HG03175 (cell line): ENCODE results near the gene BBX.
A peak's percentile ranks its signal among the peaks of the same experiment; 100 is the strongest.

Source experiments
- ATAC-seq: cut with Tn5 transposase; IDR thresholded peaks from one replicate; pipeline ENCODE4 v1.9.1; 2021; ENCODE audit warnings: mild to moderate bottlenecking, moderate library complexity; ENCODE audit not compliant: unreplicated experiment

Gene BBX

GRCh38 chr3:107643038-107643883 lies 120.5 kb downstream of the BBX start:
- no peak for ATAC-seq

- ATAC-seq = no peak
Observed at GRCh38 chr3:107644631-107645030, 121.9 kb downstream of the BBX start.

GRCh38 chr3:107650788-107651187 lies 128.0 kb downstream of the BBX start:
- ATAC-seq = no peak

- peak; percentile 79 for ATAC-seq
Observed at GRCh38 chr3:107651782-107652181, 129.0 kb downstream of the BBX start.

- ATAC-seq = no peak
Observed at GRCh38 chr3:107654218-107654617, 131.5 kb downstream of the BBX start.

- ATAC-seq = no peak
Observed at GRCh38 chr3:107657971-107658370, 135.2 kb downstream of the BBX start.

GRCh38 chr3:107660306-107660976 lies 137.7 kb downstream of the BBX start:
- ATAC-seq = no peak

- ATAC-seq = peak; percentile 56
Observed at GRCh38 chr3:107661447-107662123, 138.8 kb downstream of the BBX start.

- ATAC-seq = no peak
Observed at GRCh38 chr3:107662124-107662507, 139.4 kb downstream of the BBX start.

- ATAC-seq = no peak
Observed at GRCh38 chr3:107662586-107662985, 139.8 kb downstream of the BBX start.

- ATAC-seq = no peak
Observed at GRCh38 chr3:107663266-107663665, 140.5 kb downstream of the BBX start.

GRCh38 chr3:107664614-107665013 lies 141.9 kb downstream of the BBX start:
- ATAC-seq = no peak

- ATAC-seq = no peak
Observed at GRCh38 chr3:107665351-107665750, 142.6 kb downstream of the BBX start.

GRCh38 chr3:107666853-107667252 lies 144.1 kb downstream of the BBX start:
- ATAC-seq = no peak

- no peak for ATAC-seq
Observed at GRCh38 chr3:107668416-107668815, 145.7 kb downstream of the BBX start.

GRCh38 chr3:107668963-107669362 lies 146.2 kb downstream of the BBX start:
- ATAC-seq = no peak

- ATAC-seq = no peak
Observed at GRCh38 chr3:107669669-107670068, 146.9 kb downstream of the BBX start.

- ATAC-seq = no peak
Observed at GRCh38 chr3:107670986-107671385, 148.2 kb downstream of the BBX start.

- ATAC-seq = no peak
Observed at GRCh38 chr3:107674371-107674770, 151.6 kb downstream of the BBX start.

GRCh38 chr3:107675233-107675900 lies 152.6 kb downstream of the BBX start:
- ATAC-seq = peak; percentile 69
